ENCODE measurements around the gene PSMG2. TPM values are rescaled to one million over a fixed set of nuclear protein-coding genes. Genes with fewer than 3 reads are reported as not detected.
A peak's percentile ranks its signal among the peaks of the same experiment; 100 is the strongest.

The PSMG2 gene
- total RNA-seq: 100 to 1,000 TPM in 1 of 2 experiments, 10 to 100 TPM in 1; 99.2 to 107 TPM

- H3K4me1 Mint-ChIP-seq (ENCODE audit: low read depth): peaks cover 41% of the 10 kb centered on the region
- peaks cover 29% of the 10 kb centered on the region for H3K36me3 Mint-ChIP-seq (ENCODE audit: low read depth)
- peak; percentile 80 for DNase-seq
- H3K27me3 Mint-ChIP-seq (ENCODE audit: low read depth): no peaks in the 10 kb centered on the region
- intact Hi-C loops (cut with micrococcal nuclease): loop anchor here (1.0 to 5.0 kb wide), 11 partner anchors 45 to 1024 kb away; partner anchors contain the start of genes AFG3L2, CEP192, CHMP1B and FAM210A
- peak within 1 kb of the TSS; percentile 97 for H3K4me3 Mint-ChIP-seq
- no peaks in the 10 kb centered on the region for H3K9me3 Mint-ChIP-seq
- CTCF ChIA-PET: interaction anchor here (0.9 to 1.6 kb wide), 4 partner anchors 10 to 313 kb away, joined by 3 to 4 read pairs (median 3); no protein-coding TSS in a partner anchor
- peak within 1 kb of the TSS; percentile 97 for H3K27ac Mint-ChIP-seq
Measured at GRCh38 chr18:12702221-12703095, at the start of gene PSMG2, which contains the start of gene CEP76. Gene PSMG2, plus strand, starts transcription at chr18:12703042. Its CDS starts 66 bp downstream, at chr18:12703108. Gene CEP76, minus strand, starts transcription at chr18:12702723. Its CDS starts 175 bp downstream, at chr18:12702548.

GRCh38 chr18:12654971-12655370 is 47.9 kb upstream of the PSMG2 start:
- no peak overlapping the region for H3K27ac Mint-ChIP-seq
- DNase-seq: no peak
- CTCF ChIA-PET: no interaction called here
- peaks cover 27% of the 10 kb centered on the region for H3K27me3 Mint-ChIP-seq (ENCODE audit: low read depth)
- H3K9me3 Mint-ChIP-seq: no peaks in the 10 kb centered on the region
- intact Hi-C loops (cut with micrococcal nuclease): loop anchor here (5.0 kb wide), 2 partner anchors 248 to 383 kb away; partner anchors contain the start of gene PRELID3A
- no peaks in the 10 kb centered on the region for H3K36me3 Mint-ChIP-seq (ENCODE audit: low read depth)
- peaks cover 7% of the 10 kb centered on the region for H3K4me1 Mint-ChIP-seq (ENCODE audit: low read depth)
- no peak overlapping the region for H3K4me3 Mint-ChIP-seq

GRCh38 chr18:12656605-12656937 is 46.3 kb upstream of the PSMG2 start:
- no peaks in the 10 kb centered on the region for H3K36me3 Mint-ChIP-seq (ENCODE audit: low read depth)
- H3K9me3 Mint-ChIP-seq: no peaks in the 10 kb centered on the region
- H3K4me3 Mint-ChIP-seq: peak overlapping the region; percentile 76
- peaks cover 7% of the 10 kb centered on the region for H3K4me1 Mint-ChIP-seq (ENCODE audit: low read depth)
- DNase-seq: no peak
- no peak overlapping the region for H3K27ac Mint-ChIP-seq
- CTCF ChIA-PET: no interaction called here
- intact Hi-C loops (cut with micrococcal nuclease): loop anchor here (5.0 kb wide), 2 partner anchors 249 to 384 kb away; partner anchors contain the start of gene PRELID3A
- H3K27me3 Mint-ChIP-seq (ENCODE audit: low read depth): peaks cover 24% of the 10 kb centered on the region

GRCh38 chr18:12656938-12657683 is 45.7 kb upstream of the PSMG2 start:
- CTCF ChIA-PET: interaction anchor here (4.4 kb wide), 1 partner anchor 264 kb away, joined by 54 read pairs; no protein-coding TSS in a partner anchor
- H3K36me3 Mint-ChIP-seq (ENCODE audit: low read depth): no peaks in the 10 kb centered on the region
- peaks cover 7% of the 10 kb centered on the region for H3K4me1 Mint-ChIP-seq (ENCODE audit: low read depth)
- peak overlapping the region; percentile 76 for H3K4me3 Mint-ChIP-seq
- peak; percentile 10 for DNase-seq
- intact Hi-C loops (cut with micrococcal nuclease): loop anchor here (1.0 to 5.0 kb wide), 3 partner anchors 45 to 385 kb away; partner anchors contain the start of genes CEP76 and PRELID3A
- H3K27me3 Mint-ChIP-seq (ENCODE audit: low read depth): peaks cover 22% of the 10 kb centered on the region
- no peak overlapping the region for H3K27ac Mint-ChIP-seq
- H3K9me3 Mint-ChIP-seq: no peaks in the 10 kb centered on the region

- Mint-ChIP-seq H3K36me3 (ENCODE audit: low read depth) (no peaks in the 10 kb centered on the region), H3K27me3 (ENCODE audit: low read depth) (peaks cover 22% of the 10 kb centered on the region), H3K4me1 (ENCODE audit: low read depth) (peaks cover 7% of the 10 kb centered on the region), H3K9me3 (no peaks in the 10 kb centered on the region), H3K27ac (no peak within 1 kb of the TSS), H3K4me3 (peak within 1 kb of the TSS; percentile 76)
- intact Hi-C loops (cut with micrococcal nuclease): loop anchor here (1.0 to 5.0 kb wide), 4 partner anchors 44 to 386 kb away; partner anchors contain the start of genes CEP76 and PRELID3A
- peak; percentile 34 for DNase-seq
- CTCF ChIA-PET: interaction anchor here (4.4 kb wide), 1 partner anchor 265 kb away, joined by 54 read pairs; no protein-coding TSS in a partner anchor
Measured at GRCh38 chr18:12657684-12658425, 45.0 kb upstream of the PSMG2 start, which contains the start of gene SPIRE1. Gene SPIRE1, minus strand, starts transcription at chr18:12658107. Its CDS starts 241 bp downstream, at chr18:12657866.

- H3K4me3 Mint-ChIP-seq: peak overlapping the region; percentile 73
- CTCF ChIA-PET: interaction anchor here (1.0 to 4.4 kb wide), 3 partner anchors 83 to 331 kb away, joined by 3 to 54 read pairs (median 5); no protein-coding TSS in a partner anchor
- H3K27me3 Mint-ChIP-seq (ENCODE audit: low read depth): peaks cover 18% of the 10 kb centered on the region
- H3K27ac Mint-ChIP-seq: no peak overlapping the region
- intact Hi-C loops (cut with micrococcal nuclease): loop anchor here (2.0 to 5.0 kb wide), 3 partner anchors 120 to 386 kb away; partner anchors contain the start of gene PRELID3A
- no peaks in the 10 kb centered on the region for H3K9me3 Mint-ChIP-seq
- DNase-seq: peak; percentile 7
- no peaks in the 10 kb centered on the region for H3K36me3 Mint-ChIP-seq (ENCODE audit: low read depth)
- H3K4me1 Mint-ChIP-seq (ENCODE audit: low read depth): peaks cover 9% of the 10 kb centered on the region
Measured at GRCh38 chr18:12658426-12659138, 44.3 kb upstream of the PSMG2 start.

GRCh38 chr18:12659904-12660605 is 42.8 kb upstream of the PSMG2 start:
- H3K27me3 Mint-ChIP-seq (ENCODE audit: low read depth): peaks cover 17% of the 10 kb centered on the region
- H3K9me3 Mint-ChIP-seq: no peaks in the 10 kb centered on the region
- peak; percentile 56 for DNase-seq
- H3K4me1 Mint-ChIP-seq (ENCODE audit: low read depth): peaks cover 9% of the 10 kb centered on the region
- no peaks in the 10 kb centered on the region for H3K36me3 Mint-ChIP-seq (ENCODE audit: low read depth)
- H3K4me3 Mint-ChIP-seq: no peak overlapping the region
- CTCF ChIA-PET: interaction anchor here (0.6 to 4.4 kb wide), 6 partner anchors 9 to 342 kb away, joined by 3 to 54 read pairs (median 4); no protein-coding TSS in a partner anchor
- H3K27ac Mint-ChIP-seq: no peak overlapping the region
- intact Hi-C loops (cut with micrococcal nuclease): loop anchor here (1.0 to 5.0 kb wide), 6 partner anchors 121 to 388 kb away; partner anchors contain the start of genes AFG3L2 and PRELID3A

- H3K4me1 Mint-ChIP-seq (ENCODE audit: low read depth): peaks cover 2% of the 10 kb centered on the region
- peaks cover 6% of the 10 kb centered on the region for H3K36me3 Mint-ChIP-seq (ENCODE audit: low read depth)
- no peak for DNase-seq
- no peak overlapping the region for H3K4me3 Mint-ChIP-seq
- intact Hi-C loops (cut with micrococcal nuclease): no loop called here
- H3K9me3 Mint-ChIP-seq: no peaks in the 10 kb centered on the region
- CTCF ChIA-PET: interaction anchor here (0.6 kb wide), 1 partner anchor 283 kb away, joined by 3 read pairs; no protein-coding TSS in a partner anchor
- no peak overlapping the region for H3K27ac Mint-ChIP-seq
- H3K27me3 Mint-ChIP-seq (ENCODE audit: low read depth): no peaks in the 10 kb centered on the region
Measured at GRCh38 chr18:12668041-12668440, 34.8 kb upstream of the PSMG2 start.

GRCh38 chr18:12679183-12679786 is 23.6 kb upstream of the PSMG2 start:
- no peak overlapping the region for H3K27ac Mint-ChIP-seq
- intact Hi-C loops (cut with micrococcal nuclease): no loop called here

GRCh38 chr18:12686100-12686499 is 16.7 kb upstream of the PSMG2 start:
- H3K36me3 Mint-ChIP-seq (ENCODE audit: low read depth): peaks cover 5% of the 10 kb centered on the region
- peaks cover 2% of the 10 kb centered on the region for H3K4me1 Mint-ChIP-seq (ENCODE audit: low read depth)
- intact Hi-C loops (cut with micrococcal nuclease): no loop called here

More at GRCh38 chr18:12679183-12679786, 23.6 kb upstream of the PSMG2 start:
- CTCF ChIA-PET: interaction anchor here (0.6 to 0.7 kb wide), 2 partner anchors 10 to 296 kb away, joined by 3 read pairs; no protein-coding TSS in a partner anchor
- H3K9me3 Mint-ChIP-seq: no peaks in the 10 kb centered on the region
- no peaks in the 10 kb centered on the region for H3K27me3 Mint-ChIP-seq (ENCODE audit: low read depth)
- H3K4me3 Mint-ChIP-seq: no peak overlapping the region
- peaks cover 17% of the 10 kb centered on the region for H3K36me3 Mint-ChIP-seq (ENCODE audit: low read depth)
- no peak for DNase-seq
- H3K4me1 Mint-ChIP-seq (ENCODE audit: low read depth): peaks cover 10% of the 10 kb centered on the region

More at GRCh38 chr18:12686100-12686499, 16.7 kb upstream of the PSMG2 start:
- Mint-ChIP-seq H3K27ac (no peak overlapping the region), H3K4me3 (no peak overlapping the region), H3K9me3 (no peaks in the 10 kb centered on the region), H3K27me3 (ENCODE audit: low read depth) (no peaks in the 10 kb centered on the region)
- DNase-seq: peak; percentile 10
- CTCF ChIA-PET: interaction anchor here (0.6 to 1.0 kb wide), 3 partner anchors 41 to 750 kb away, joined by 3 to 4 read pairs (median 3); no protein-coding TSS in a partner anchor
